CD14-positive monocyte (primary cell): ENCODE results near the gene TNFAIP8. TPM values are rescaled to one million over a fixed set of nuclear protein-coding genes. Genes with fewer than 3 reads are reported as not detected.
A peak's percentile ranks its signal among the peaks of the same experiment; 100 is the strongest.

Experiments used
- DNase-seq, 3 donors: peaks; one replicate each; pipeline ENCODE4 v3.0.0-alpha.2; 2011 to 2022
- H2AFZ ChIP-seq: 2 replicates; pipeline ENCODE4 v1.6.0; 2012; ENCODE audit warnings: mild to moderate bottlenecking, low read depth, low read length, inconsistent platforms; ENCODE audit not compliant: insufficient read depth, poor library complexity, severe bottlenecking
- H3K27ac ChIP-seq, 2 donors: 1 replicate in 1 of 2; 2 replicates in 1 of 2; pipeline ENCODE4 v1.5.1; 2012 to 2013; ENCODE audit warnings: low read length in 2 of 2, control low read depth in 1 of 2, inconsistent platforms in 1 of 2, low read depth in 1 of 2, mild to moderate bottlenecking in 1 of 2
- H3K27me3 ChIP-seq, 2 donors: one replicate each; pipeline versions ENCODE4 v1.6.0 to v1.6.1; 2011 to 2013; ENCODE audit warnings: low read length in 2 of 2; ENCODE audit not compliant: control insufficient read depth in 2 of 2, insufficient read depth in 2 of 2
- H3K36me3 ChIP-seq, 2 donors: replicated peaks in 1 of 2; 1 replicate in 1 of 2; 2 replicates in 1 of 2; pipeline versions ENCODE4 v1.5.1 to v1.6.1; 2012 to 2013; ENCODE audit warnings: low read length in 2 of 2, control low read depth in 1 of 2, inconsistent platforms in 1 of 2, mild to moderate bottlenecking in 1 of 2; ENCODE audit not compliant: insufficient read depth in 2 of 2, control insufficient read depth in 1 of 2
- H3K4me1 ChIP-seq, 2 donors: 1 replicate in 1 of 2; 2 replicates in 1 of 2; pipeline versions ENCODE4 v1.5.1 to v1.6.1; 2012 to 2013; ENCODE audit warnings: low read length in 2 of 2, control low read depth in 1 of 2, inconsistent platforms in 1 of 2, mild to moderate bottlenecking in 1 of 2, moderate library complexity in 1 of 2; ENCODE audit not compliant: insufficient read depth in 2 of 2, control insufficient read depth in 1 of 2
- H3K4me2 ChIP-seq: replicated peaks from 2 replicates; pipeline ENCODE3; 2012; ENCODE audit warnings: low read length, moderate library complexity, mild to moderate bottlenecking; ENCODE audit not compliant: poor library complexity, severe bottlenecking; ENCODE audit errors: extremely low read depth
- H3K4me3 ChIP-seq, 3 experiments: fragments of 200-600 bp in 1 of 3; sonication (generic) in 1 of 3; replicated peaks in 1 of 3; 1 replicate in 2 of 3; 2 replicates in 1 of 3; pipeline ENCODE4 v1.5.1; 2011 to 2013; ENCODE audit warnings: low read length in 3 of 3, mild to moderate bottlenecking in 3 of 3, control low read depth in 2 of 3, low read depth in 2 of 3, inconsistent platforms in 1 of 3, moderate library complexity in 1 of 3
- H3K79me2 ChIP-seq: 2 replicates; pipeline ENCODE4 v1.6.0; 2012; ENCODE audit warnings: mild to moderate bottlenecking, control low read depth, inconsistent platforms, low read length, moderate library complexity; ENCODE audit not compliant: insufficient read depth
- H3K9ac ChIP-seq: 2 replicates; pipeline ENCODE4 v1.6.0; 2017; ENCODE audit warnings: low read length, mild to moderate bottlenecking; ENCODE audit not compliant: insufficient read depth, poor library complexity, severe bottlenecking
- H3K9me3 ChIP-seq, 2 donors: replicated peaks in 1 of 2; 1 replicate in 1 of 2; 2 replicates in 1 of 2; pipeline versions ENCODE4 v1.5.1 to v1.6.1; 2012 to 2013; ENCODE audit warnings: low read length in 2 of 2, control low read depth in 1 of 2; ENCODE audit not compliant: control insufficient read depth in 1 of 2, insufficient read depth in 1 of 2
- H4K20me1 ChIP-seq: 2 replicates; pipeline ENCODE4 v1.6.0; 2012; ENCODE audit warnings: mild to moderate bottlenecking, low read length, control low read depth, moderate library complexity; ENCODE audit not compliant: insufficient read depth
- H3K27ac Mint-ChIP-seq, 7 donors: one replicate each; pipeline ENCODE4 v1.8.0; 2020; ENCODE audit warnings: mild to moderate bottlenecking in 7 of 7, mixed read lengths in 7 of 7, moderate library complexity in 6 of 7, inconsistent platforms in 2 of 7
- H3K27me3 Mint-ChIP-seq, 3 donors: one replicate each; pipeline ENCODE4 v1.8.0; 2021 to 2022; ENCODE audit warnings: low read depth in 3 of 3, mild to moderate bottlenecking in 3 of 3, mixed read lengths in 3 of 3, moderate library complexity in 3 of 3, inconsistent platforms in 1 of 3
- H3K36me3 Mint-ChIP-seq, 2 donors: one replicate each; pipeline ENCODE4 v1.8.0; 2020; ENCODE audit warnings: mixed read lengths in 2 of 2, inconsistent platforms in 1 of 2, mild to moderate bottlenecking in 1 of 2
- H3K4me1 Mint-ChIP-seq: one replicate; pipeline ENCODE4 v1.8.0; 2020; ENCODE audit warnings: mild to moderate bottlenecking, mixed read lengths
- H3K4me3 Mint-ChIP-seq, 2 donors: one replicate each; pipeline ENCODE4 v1.8.0; 2020; ENCODE audit warnings: mild to moderate bottlenecking in 2 of 2, mixed read lengths in 2 of 2, moderate library complexity in 1 of 2
- H3K9me3 Mint-ChIP-seq, 7 donors: one replicate each; pipeline ENCODE4 v1.8.0; 2020 to 2022; ENCODE audit warnings: mixed read lengths in 7 of 7, mild to moderate bottlenecking in 6 of 7, moderate library complexity in 6 of 7, inconsistent platforms in 2 of 7
- WGBS: methylation state at CpG from one replicate; pipeline ENCODE4 v1.1.5; 2013; ENCODE audit warnings: missing lambda C conversion rate; ENCODE audit not compliant: insufficient coverage; 5-methylcytosine and 5-hydroxymethylcytosine counted together
- intact Hi-C, 2 donors: fragments of 100-400 bp; cut with micrococcal nuclease; formaldehyde crosslinking; loops; one replicate each; pipeline versions ENCODE4 v1.15.0 to v1.15.1; 2023
- polyA plus RNA-seq, 3 donors: library from polyadenylated mRNA; depleted of rRNA in 1 of 3; unstranded in 2 of 3; stranded (reverse) in 1 of 3; fragments of 300-500 nt in 2 of 3; fragments of >200 nt in 1 of 3; fragmentation: Illumina TruSeq in 2 of 3; gene quantifications; 1 replicate in 2 of 3; 2 replicates in 1 of 3; pipeline ENCODE4 v1.2.3, GENCODE V29; 2012 to 2021
- TF ChIP-seq, protein P1 (sequence below): fragments of 200-600 bp; IDR thresholded peaks from one replicate; pipeline ENCODE4 v1.8.0; 2022; ENCODE audit warnings: antibody characterized with exemption, mild to moderate bottlenecking

TNFAIP8 gene
- polyA plus RNA-seq, 3 donors, result 20.6 to 55.5 (median 47.0) TPM

DNA sequence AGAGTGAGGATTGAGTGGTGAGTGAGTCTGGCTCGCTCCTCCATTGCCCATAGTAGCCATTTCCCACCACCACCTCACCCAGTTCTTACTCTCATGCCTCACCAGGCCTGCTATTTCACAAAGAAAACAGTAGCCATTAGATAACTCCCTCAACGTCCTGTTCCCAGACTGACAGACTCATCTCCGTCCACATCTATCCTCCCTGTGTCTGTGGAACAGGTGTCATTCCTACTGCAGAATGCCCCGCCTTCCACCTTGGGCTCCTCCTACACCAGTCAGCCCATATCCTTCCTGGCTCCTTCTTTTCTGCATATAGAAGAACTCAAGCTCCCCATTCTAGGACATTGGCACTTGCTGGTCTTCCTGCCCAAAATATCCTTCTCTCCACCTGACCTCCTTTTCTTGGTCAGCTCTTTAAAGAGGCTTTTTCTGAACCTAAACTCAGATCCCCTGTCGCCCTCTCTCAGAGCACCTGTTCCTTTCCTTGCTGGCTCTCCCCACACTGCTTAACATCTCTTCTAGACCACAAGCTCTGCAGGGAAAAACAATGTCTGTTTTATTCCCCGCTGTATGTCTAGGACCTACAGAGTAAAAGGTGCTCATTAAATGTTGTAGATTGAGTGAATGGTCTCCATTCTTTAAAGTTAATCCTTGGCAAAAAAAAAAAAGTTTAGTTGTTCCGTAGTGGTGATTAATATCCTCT lies 3.2 kb downstream of the TNFAIP8 start:
- Histone ChIP-seq H3K79me2 (peaks cover 100% of the 10 kb centered on the region), H2AFZ (no peak overlapping the region), H3K9ac (no peak overlapping the region), H3K4me3 (peak overlapping the region in 1 of 3 experiments; percentile 90), H3K36me3 (peaks cover 4 to 10% of the 10 kb centered on the region in 2 donors), H4K20me1 (peaks cover 90% of the 10 kb centered on the region), H3K4me1 (peaks cover 68 to 70% of the 10 kb centered on the region in 2 donors), H3K9me3 (no peaks in the 10 kb centered on the region), H3K4me2 (peak overlapping the region; percentile 88), H3K27me3 (no peaks in the 10 kb centered on the region), H3K27ac (peak overlapping the region in 1 of 2 donors; percentile 96)
- TF ChIP-seq, protein P1, sequence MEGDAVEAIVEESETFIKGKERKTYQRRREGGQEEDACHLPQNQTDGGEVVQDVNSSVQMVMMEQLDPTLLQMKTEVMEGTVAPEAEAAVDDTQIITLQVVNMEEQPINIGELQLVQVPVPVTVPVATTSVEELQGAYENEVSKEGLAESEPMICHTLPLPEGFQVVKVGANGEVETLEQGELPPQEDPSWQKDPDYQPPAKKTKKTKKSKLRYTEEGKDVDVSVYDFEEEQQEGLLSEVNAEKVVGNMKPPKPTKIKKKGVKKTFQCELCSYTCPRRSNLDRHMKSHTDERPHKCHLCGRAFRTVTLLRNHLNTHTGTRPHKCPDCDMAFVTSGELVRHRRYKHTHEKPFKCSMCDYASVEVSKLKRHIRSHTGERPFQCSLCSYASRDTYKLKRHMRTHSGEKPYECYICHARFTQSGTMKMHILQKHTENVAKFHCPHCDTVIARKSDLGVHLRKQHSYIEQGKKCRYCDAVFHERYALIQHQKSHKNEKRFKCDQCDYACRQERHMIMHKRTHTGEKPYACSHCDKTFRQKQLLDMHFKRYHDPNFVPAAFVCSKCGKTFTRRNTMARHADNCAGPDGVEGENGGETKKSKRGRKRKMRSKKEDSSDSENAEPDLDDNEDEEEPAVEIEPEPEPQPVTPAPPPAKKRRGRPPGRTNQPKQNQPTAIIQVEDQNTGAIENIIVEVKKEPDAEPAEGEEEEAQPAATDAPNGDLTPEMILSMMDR, result no peak
- 89% methylated on average over 4 of the region's 7 CpGs for WGBS
- Mint-ChIP-seq H3K4me3 (peak overlapping the region in 1 of 2 donors; percentile 27), H3K9me3 (no peaks in the 10 kb centered on the region), H3K27ac (peak overlapping the region; percentile 20 to 87 (median 38)), H3K27me3 (no peaks in the 10 kb centered on the region), H3K4me1 (peaks cover 89% of the 10 kb centered on the region), H3K36me3 (peaks cover 15 to 29% of the 10 kb centered on the region in 2 donors)
- intact Hi-C loops, result loop anchor here in 1 of 2 donors (5.0 kb wide), 3 partner anchors 38 to 87 kb away; no protein-coding TSS in a partner anchor
- no peak for DNase-seq

DNA sequence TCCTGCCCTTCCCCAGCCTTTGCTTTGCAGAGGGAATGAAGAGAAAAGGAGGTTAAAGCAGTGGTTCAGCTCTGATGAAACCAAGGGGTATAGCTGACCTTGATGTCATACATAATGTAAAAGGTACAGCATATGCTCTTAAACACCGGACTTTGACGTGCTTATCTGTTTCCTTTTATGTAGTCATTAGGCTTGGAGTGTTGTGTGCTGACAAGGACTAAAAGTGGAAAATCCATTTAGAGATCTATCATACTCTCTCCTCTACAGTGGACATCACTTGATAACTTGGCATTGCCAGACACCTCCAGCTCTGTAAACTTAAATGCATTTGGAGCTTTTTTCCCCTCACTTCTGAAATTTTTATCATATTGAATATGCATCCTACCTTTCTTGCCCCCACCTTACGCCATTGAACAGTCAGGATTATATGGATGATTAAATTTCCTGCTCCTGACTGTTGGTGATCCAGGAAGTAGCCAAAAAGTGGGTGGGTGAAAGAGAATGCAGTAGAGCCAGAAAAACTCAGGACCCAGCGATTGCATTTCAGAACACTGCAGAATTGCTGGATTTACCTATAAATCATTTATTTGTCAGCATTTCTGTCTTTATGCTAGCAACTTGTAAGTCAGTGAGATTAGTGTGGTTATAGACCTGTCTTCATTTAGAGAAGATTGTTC lies 4.1 kb downstream of the TNFAIP8 start:
- intact Hi-C loops, result loop anchor here in 1 of 2 donors (5.0 kb wide), 3 partner anchors 37 to 88 kb away; no protein-coding TSS in a partner anchor
- Histone ChIP-seq H3K27ac (peak overlapping the region in 1 of 2 donors; percentile 96), H3K79me2 (peaks cover 100% of the 10 kb centered on the region)

More for the DNA sequence above, 4.1 kb downstream of the TNFAIP8 start:
- H3K9ac ChIP-seq, result no peak overlapping the region
- no peaks in the 10 kb centered on the region for H3K9me3 ChIP-seq
- no peak for DNase-seq
- no peak overlapping the region for H3K4me2 ChIP-seq
- peaks cover 91% of the 10 kb centered on the region for H4K20me1 ChIP-seq
- H3K36me3 ChIP-seq, result peaks cover 6 to 13% of the 10 kb centered on the region in 2 donors
- no peaks in the 10 kb centered on the region for H3K27me3 ChIP-seq
- Mint-ChIP-seq H3K27me3 (no peaks in the 10 kb centered on the region), H3K9me3 (no peaks in the 10 kb centered on the region), H3K36me3 (peaks cover 15 to 35% of the 10 kb centered on the region in 2 donors), H3K4me1 (peaks cover 87% of the 10 kb centered on the region), H3K4me3 (no peak overlapping the region), H3K27ac (peak overlapping the region in 2 of 7 donors; percentile 18 to 58)
- TF ChIP-seq, protein P1, result no peak
- no peak overlapping the region for H2AFZ ChIP-seq
- no CpG with 5 or more reads among the region's 4 CpGs for WGBS
- H3K4me3 ChIP-seq, result no peak overlapping the region
- peaks cover 61 to 66% of the 10 kb centered on the region in 2 donors for H3K4me1 ChIP-seq
